ENCODE data around the gene ANXA2. TPM values are rescaled to one million over a fixed set of nuclear protein-coding genes. Genes with fewer than 3 reads are reported as not detected.
A peak's percentile ranks its signal among the peaks of the same experiment; 100 is the strongest.

The ANXA2 gene
- polyA plus RNA-seq, 1 of the 3 experiments (the other 2 are of a cell fraction) = 4,669 TPM

DNA sequence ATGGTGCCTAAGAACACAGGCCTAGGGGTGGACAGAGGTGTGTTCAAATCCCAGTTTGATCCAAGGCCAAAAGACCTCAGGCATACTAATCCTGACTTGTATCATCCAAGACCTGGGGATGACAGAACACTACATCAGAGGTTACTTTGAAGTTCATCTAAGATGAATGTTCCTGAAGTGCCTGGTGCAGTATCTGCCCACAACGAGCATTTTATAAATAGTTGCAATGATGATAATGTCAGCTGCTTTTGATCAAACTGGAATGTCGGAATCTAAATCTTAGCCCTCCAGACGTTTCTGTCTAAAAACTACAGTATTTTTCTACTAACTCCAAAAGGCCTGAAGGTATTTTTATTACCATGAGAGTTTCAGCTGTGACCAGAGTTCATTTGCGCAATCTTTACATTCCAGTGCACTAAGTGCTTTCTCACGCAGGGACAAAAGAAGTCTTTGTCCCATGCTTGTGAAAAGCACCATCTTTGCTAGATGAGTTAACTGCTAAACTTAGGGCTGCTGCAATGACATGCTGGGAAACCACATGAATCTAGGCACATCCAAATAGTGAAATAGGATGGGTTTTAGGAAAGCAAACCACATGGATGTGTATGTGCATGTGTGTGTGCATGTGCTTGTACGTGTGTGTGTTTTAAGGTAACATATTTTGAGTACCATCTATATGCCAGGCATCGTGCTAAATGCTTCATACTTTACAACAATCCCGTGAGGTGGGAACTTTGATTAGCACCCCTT, 18.1 kb downstream of the ANXA2 start:
- peaks cover 97% of the 10 kb centered on the region for H3K79me2 ChIP-seq (ENCODE audit: insufficient read depth)
- no peak overlapping the region; a peak in 1 of 4 replicates for H3K4me3 ChIP-seq (ENCODE audit: low read depth in 2 of 2, low read length in 1 of 2)
- peak overlapping the region; percentile 52 for H3K4me2 ChIP-seq
- CTCF ChIA-PET = interaction anchor here (0.6 kb wide), 1 partner anchor 546 kb away, joined by 3 read pairs; no protein-coding TSS in a partner anchor
- WGBS (ENCODE audit: low lambda C conversion rate) = 35% methylated on average over 8 of the region's 8 CpGs
- POLR2A ChIA-PET = no interaction called here
- DNase-seq = no peak
- peak overlapping the region; percentile 77 to 99 for H3K27ac ChIP-seq (ENCODE audit: low read depth in 2 of 2, low read length in 1 of 2)
- peaks cover 98% of the 10 kb centered on the region for H3F3A ChIP-seq (replicated peaks; ENCODE audit: insufficient read depth)
- H2AFZ ChIP-seq (ENCODE audit: low read depth) = no peak overlapping the region
- H3K9ac ChIP-seq = peak overlapping the region; percentile 82
- no peaks in the 10 kb centered on the region for H3K9me2 ChIP-seq
- peaks cover 52 to 79% of the 10 kb centered on the region in 2 experiments for H3K36me3 ChIP-seq (replicated peaks in 1 of 2; ENCODE audit: control insufficient read depth in 1 of 2, insufficient read depth in 2 of 2, low read length in 1 of 2)
- H3K9me3 ChIP-seq = no peaks in the 10 kb centered on the region
- H3K4me1 ChIP-seq (ENCODE audit: control insufficient read depth in 1 of 2, insufficient read depth in 2 of 2, low read depth in 1 of 2, low read length in 1 of 2) = peaks cover 5 to 89% of the 10 kb centered on the region in 2 experiments
- peaks cover 70% of the 10 kb centered on the region for H4K20me1 ChIP-seq (ENCODE audit: insufficient read depth)
- no peaks in the 10 kb centered on the region for H3K27me3 ChIP-seq (ENCODE audit: insufficient read depth)
- TF ChIP-seq REST (IDR thresholded peaks at IDR 0.05; ENCODE audit: low read depth, low read length) (no peak), NFIC (IDR thresholded peaks at IDR 0.05; ENCODE audit: borderline replicate concordance) (peak; percentile 74; the same call in 1 of the 2 replicates), JUND (IDR thresholded peaks at IDR 0.05) (peak; percentile 85), FOXM1 (IDR thresholded peaks at IDR 0.05; ENCODE audit: low read depth) (peak; percentile 84), GABPA (IDR thresholded peaks at IDR 0.05; ENCODE audit: low read depth) (no peak), MXI1 (IDR thresholded peaks at IDR 0.05; ENCODE audit: low read depth, low read length) (no peak), IRF3 (IDR thresholded peaks at IDR 0.05; ENCODE audit: low read depth, low read length) (no peak), ZBTB33 (IDR thresholded peaks at IDR 0.05; ENCODE audit: borderline replicate concordance, low read depth) (0 out of 2 replicates have a peak, but pooled peaks have one; percentile 49), EP300 (IDR thresholded peaks at IDR 0.05; ENCODE audit: borderline replicate concordance in 1 of 2, low read depth in 1 of 2, low read length in 1 of 2) (peak; percentile 65 to 97), FOXJ3 (CRISPR knock-in tag; IDR thresholded peaks at IDR 0.05) (no peak), RCOR1 (IDR thresholded peaks at IDR 0.05; ENCODE audit: low read length) (no peak), YY1 (IDR thresholded peaks at IDR 0.05; ENCODE audit: low read depth) (peak; percentile 44; the same call in 1 of the 2 replicates), RFX5 (IDR thresholded peaks at IDR 0.05; ENCODE audit: low read length) (no peak), MAX (IDR thresholded peaks at IDR 0.05; ENCODE audit: low read depth) (peak; percentile 27; the same call in 1 of the 2 replicates), POLR2AphosphoS5 (IDR thresholded peaks at IDR 0.05; ENCODE audit: low read depth, low read length) (peak; percentile 96), TAF1 (IDR thresholded peaks at IDR 0.05; ENCODE audit: borderline replicate concordance, low read depth, low read length) (no peak; the same call in 1 of the 2 replicates), MEF2A (IDR thresholded peaks at IDR 0.05; ENCODE audit: borderline replicate concordance, low read depth) (peak; percentile 73; the same call in 1 of the 2 replicates), GATA2 (CRISPR knock-in tag; IDR thresholded peaks at IDR 0.05) (no peak), RXRA (IDR thresholded peaks at IDR 0.05; ENCODE audit: borderline replicate concordance, low read depth) (peak; percentile 83), FOSL2 (IDR thresholded peaks at IDR 0.05; ENCODE audit: borderline replicate concordance, low read depth) (no peak; the same call in 1 of the 2 replicates), TEAD4 (IDR thresholded peaks at IDR 0.05; ENCODE audit: borderline replicate concordance, insufficient read depth) (peak; percentile 96), TCF12 (IDR thresholded peaks at IDR 0.05) (peak; percentile 97)
- TF ChIP-seq, protein P1, sequence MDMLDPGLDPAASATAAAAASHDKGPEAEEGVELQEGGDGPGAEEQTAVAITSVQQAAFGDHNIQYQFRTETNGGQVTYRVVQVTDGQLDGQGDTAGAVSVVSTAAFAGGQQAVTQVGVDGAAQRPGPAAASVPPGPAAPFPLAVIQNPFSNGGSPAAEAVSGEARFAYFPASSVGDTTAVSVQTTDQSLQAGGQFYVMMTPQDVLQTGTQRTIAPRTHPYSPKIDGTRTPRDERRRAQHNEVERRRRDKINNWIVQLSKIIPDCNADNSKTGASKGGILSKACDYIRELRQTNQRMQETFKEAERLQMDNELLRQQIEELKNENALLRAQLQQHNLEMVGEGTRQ (IDR thresholded peaks at IDR 0.05; ENCODE audit: borderline replicate concordance, low read depth, low read length) = no peak
- TF ChIP-seq, protein P2, sequence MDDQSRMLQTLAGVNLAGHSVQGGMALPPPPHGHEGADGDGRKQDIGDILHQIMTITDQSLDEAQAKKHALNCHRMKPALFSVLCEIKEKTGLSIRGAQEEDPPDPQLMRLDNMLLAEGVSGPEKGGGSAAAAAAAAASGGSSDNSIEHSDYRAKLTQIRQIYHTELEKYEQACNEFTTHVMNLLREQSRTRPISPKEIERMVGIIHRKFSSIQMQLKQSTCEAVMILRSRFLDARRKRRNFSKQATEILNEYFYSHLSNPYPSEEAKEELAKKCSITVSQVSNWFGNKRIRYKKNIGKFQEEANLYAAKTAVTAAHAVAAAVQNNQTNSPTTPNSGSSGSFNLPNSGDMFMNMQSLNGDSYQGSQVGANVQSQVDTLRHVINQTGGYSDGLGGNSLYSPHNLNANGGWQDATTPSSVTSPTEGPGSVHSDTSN (IDR thresholded peaks at IDR 0.05) = peak; percentile 94
